Vagina (tissue), 2 donors: ENCODE data around the gene TCF3. TPM values are rescaled to one million over a fixed set of nuclear protein-coding genes. Genes with fewer than 3 reads are reported as not detected.

Source experiments
- DNase-seq, 2 donors: peaks; one replicate each; pipeline ENCODE4 v3.0.0-alpha.2; 2017; ENCODE audit errors: extremely low spot score in 2 of 2
- H3K27ac ChIP-seq: fragments of 200-600 bp; sonication (generic); one replicate; pipeline ENCODE4 v1.5.1; 2019
- H3K27me3 ChIP-seq: fragments of 200-600 bp; sonication (generic); one replicate; pipeline ENCODE4 v1.5.1; 2019
- H3K36me3 ChIP-seq, 2 donors: fragments of 200-600 bp; sonication (generic); one replicate each; pipeline ENCODE4 v1.5.1; 2017 to 2019
- H3K4me1 ChIP-seq: fragments of 200-600 bp; sonication (generic); one replicate; pipeline ENCODE4 v1.5.1; 2019
- H3K4me3 ChIP-seq, 2 donors: fragments of 200-600 bp; sonication (generic); 1 replicate in 1 of 2; 2 replicates in 1 of 2; pipeline ENCODE4 v1.5.1; 2016 to 2019
- H3K9me3 ChIP-seq: fragments of 200-600 bp; sonication (generic); one replicate; pipeline ENCODE4 v1.5.1; 2019
- POLR2A ChIP-seq, 2 donors: fragments of 450-650 bp; IDR thresholded peaks; one replicate each; pipeline ENCODE4 v1.6.1; 2017; ENCODE audit warnings: antibody characterized with exemption in 2 of 2, mild to moderate bottlenecking in 2 of 2, moderate library complexity in 2 of 2
- POLR2AphosphoS5 ChIP-seq, 2 donors: sonication (generic); formaldehyde crosslinking; IDR thresholded peaks; one replicate each; pipeline ENCODE4 v1.9.0; 2017; ENCODE audit warnings: antibody characterized with exemption in 2 of 2, mild to moderate bottlenecking in 2 of 2, low read depth in 1 of 2; ENCODE audit not compliant: insufficient read depth in 1 of 2
- intact Hi-C: fragments of 100-400 bp; cut with DNase I; formaldehyde crosslinking; loops from one replicate; pipeline ENCODE4 v1.15.1; 2023
- small RNA-seq: library from RNA; depleted of rRNA; stranded (forward); fragments of <200 nt; gene quantifications from one replicate; pipeline ENCODE3, GENCODE V24; 2016
- total RNA-seq: library from RNA; depleted of rRNA; stranded (reverse); fragments of >200 nt; gene quantifications from one replicate; pipeline ENCODE4 v1.2.3, GENCODE V29; 2016
- TF ChIP-seq, protein P1 (sequence below), 3 experiments: fragments of 450-650 bp in 2 of 3; fragments of 200-600 bp in 1 of 3; sonication (generic) in 1 of 3; IDR thresholded peaks; one replicate each; pipeline ENCODE4 v1.5.1; 2017 to 2019; ENCODE audit warnings: antibody characterized with exemption in 3 of 3, mild to moderate bottlenecking in 2 of 3, moderate library complexity in 2 of 3

The TCF3 gene
- total RNA-seq, 1 donor from 2014 or later: 26.0 TPM

DNA sequence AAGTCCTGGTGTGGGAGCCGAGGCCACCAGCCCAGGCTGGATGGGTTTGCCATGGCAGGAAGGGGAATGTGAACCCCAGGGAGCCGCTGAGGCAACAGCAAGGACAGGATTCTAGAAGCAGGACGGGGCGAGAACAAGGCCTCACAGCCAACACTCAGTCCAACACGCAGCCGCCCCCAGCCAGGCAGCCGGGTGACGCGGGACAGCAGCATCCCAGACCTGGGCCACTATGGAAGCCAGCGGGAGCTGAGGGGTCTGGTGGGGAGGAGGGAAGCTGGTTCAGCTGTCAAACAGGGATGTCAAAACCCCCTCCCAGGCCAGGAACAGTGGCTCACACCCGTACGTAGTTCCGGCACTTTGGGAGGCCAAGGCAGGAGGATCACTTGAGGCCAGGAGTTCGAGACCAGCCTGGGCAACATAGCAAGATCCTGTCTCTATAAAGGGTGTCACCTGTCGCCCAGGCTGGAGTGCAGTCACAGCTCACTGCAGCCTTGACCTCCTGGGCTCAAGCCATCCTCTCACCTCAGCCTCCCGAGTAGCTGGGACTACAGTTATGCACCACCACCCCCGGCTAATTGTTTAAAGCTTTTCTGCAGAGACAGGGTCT is 91.1 kb downstream of the TCF3 start:
- H3K4me1 ChIP-seq: peaks cover 24% of the 10 kb centered on the region
- H3K27ac ChIP-seq: no peak overlapping the region
- no peak overlapping the region for H3K4me3 ChIP-seq
- H3K36me3 ChIP-seq: peaks cover 0 to 3% of the 10 kb centered on the region in 2 donors
- DNase-seq: no peak
- no peaks in the 10 kb centered on the region for H3K27me3 ChIP-seq
- intact Hi-C loops: no loop called here
- TF ChIP-seq, protein P1, sequence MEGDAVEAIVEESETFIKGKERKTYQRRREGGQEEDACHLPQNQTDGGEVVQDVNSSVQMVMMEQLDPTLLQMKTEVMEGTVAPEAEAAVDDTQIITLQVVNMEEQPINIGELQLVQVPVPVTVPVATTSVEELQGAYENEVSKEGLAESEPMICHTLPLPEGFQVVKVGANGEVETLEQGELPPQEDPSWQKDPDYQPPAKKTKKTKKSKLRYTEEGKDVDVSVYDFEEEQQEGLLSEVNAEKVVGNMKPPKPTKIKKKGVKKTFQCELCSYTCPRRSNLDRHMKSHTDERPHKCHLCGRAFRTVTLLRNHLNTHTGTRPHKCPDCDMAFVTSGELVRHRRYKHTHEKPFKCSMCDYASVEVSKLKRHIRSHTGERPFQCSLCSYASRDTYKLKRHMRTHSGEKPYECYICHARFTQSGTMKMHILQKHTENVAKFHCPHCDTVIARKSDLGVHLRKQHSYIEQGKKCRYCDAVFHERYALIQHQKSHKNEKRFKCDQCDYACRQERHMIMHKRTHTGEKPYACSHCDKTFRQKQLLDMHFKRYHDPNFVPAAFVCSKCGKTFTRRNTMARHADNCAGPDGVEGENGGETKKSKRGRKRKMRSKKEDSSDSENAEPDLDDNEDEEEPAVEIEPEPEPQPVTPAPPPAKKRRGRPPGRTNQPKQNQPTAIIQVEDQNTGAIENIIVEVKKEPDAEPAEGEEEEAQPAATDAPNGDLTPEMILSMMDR (IDR thresholded peaks at IDR 0.05): no peak
- TF ChIP-seq POLR2AphosphoS5 (IDR thresholded peaks at IDR 0.05; ENCODE audit: insufficient read depth in 1 of 2, low read depth in 1 of 2) (no peak), POLR2A (IDR thresholded peaks at IDR 0.05) (no peak)
- H3K9me3 ChIP-seq: no peaks in the 10 kb centered on the region

DNA sequence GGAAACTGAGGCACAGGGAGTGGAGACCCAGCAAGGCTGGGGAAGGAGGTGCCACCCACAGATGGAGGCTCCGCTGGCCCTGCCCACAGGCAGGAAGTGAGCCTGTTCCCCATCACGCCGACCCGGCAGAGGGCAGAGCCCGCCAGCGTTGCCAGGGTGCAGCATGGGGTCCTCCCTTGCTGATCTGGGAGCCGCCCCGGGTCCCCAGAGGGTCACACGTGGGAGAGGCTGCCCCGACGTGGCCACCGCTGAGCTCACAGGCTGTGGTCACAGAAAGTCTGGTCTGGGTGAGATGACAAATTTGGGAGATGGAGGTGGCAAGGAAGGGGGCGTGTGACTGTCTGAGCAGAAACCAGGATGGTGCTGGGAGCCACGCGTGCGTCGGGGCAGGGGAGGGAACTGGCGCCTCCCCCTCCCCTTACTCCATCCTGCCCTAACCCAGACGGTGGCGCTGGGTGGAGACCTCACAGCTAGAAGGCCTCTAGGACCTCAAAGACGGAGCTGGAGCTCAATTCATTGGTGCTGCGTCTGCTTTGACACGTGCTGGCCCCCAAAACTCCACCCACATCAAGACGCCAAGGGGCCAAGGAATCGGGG is 92.0 kb downstream of the TCF3 start:
- H3K36me3 ChIP-seq: peaks cover 0 to 4% of the 10 kb centered on the region in 2 donors
- no peak overlapping the region for H3K27ac ChIP-seq
- no peak overlapping the region for H3K4me3 ChIP-seq
- peaks cover 14% of the 10 kb centered on the region for H3K4me1 ChIP-seq
- TF ChIP-seq POLR2A (IDR thresholded peaks at IDR 0.05) (no peak), POLR2AphosphoS5 (IDR thresholded peaks at IDR 0.05; ENCODE audit: insufficient read depth in 1 of 2, low read depth in 1 of 2) (no peak)
- TF ChIP-seq, protein P1 (IDR thresholded peaks at IDR 0.05): no peak
- intact Hi-C loops: no loop called here
- DNase-seq: no peak
- H3K9me3 ChIP-seq: no peaks in the 10 kb centered on the region
- H3K27me3 ChIP-seq: no peaks in the 10 kb centered on the region

Small RNAs within 50 kb of the gene (small RNA-seq; reads per million reads assigned to genes)
- gene AC005943.2 (not detected), gene RN7SL477P (not detected), gene RNU6-1223P (not detected)

Other genes with a start within 250 kb of the TCF3 start
- 29.7 TPM for gene DAZAP1, start 245.0 kb downstream of the TCF3 start, total RNA-seq
- gene RPS15, start 214.2 kb downstream of the TCF3 start, total RNA-seq: 3,906 TPM
- gene APC2, start 202.5 kb downstream of the TCF3 start, total RNA-seq: 1.2 TPM
- 25.0 TPM for gene C19orf25, start 173.4 kb downstream of the TCF3 start, total RNA-seq
- gene PCSK4, start 162.3 kb downstream of the TCF3 start, total RNA-seq: 5.4 TPM
- 6.1 TPM for gene REEP6, start 161.4 kb downstream of the TCF3 start, total RNA-seq
- gene ADAMTSL5, start 139.6 kb downstream of the TCF3 start, total RNA-seq: 22.6 TPM
- gene PLK5, start 128.5 kb downstream of the TCF3 start, total RNA-seq: 0.49 TPM
- 21.4 TPM for gene MEX3D, start 84.3 kb downstream of the TCF3 start, total RNA-seq
- 66.0 TPM for gene MBD3, start 59.8 kb downstream of the TCF3 start, total RNA-seq
- gene UQCR11, start 47.2 kb downstream of the TCF3 start, total RNA-seq: 79.8 TPM
- gene ONECUT3, start 100.9 kb upstream of the TCF3 start, total RNA-seq: not detected
- 3.2 TPM for gene ATP8B3, start 159.7 kb upstream of the TCF3 start, total RNA-seq
- gene REXO1, start 195.9 kb upstream of the TCF3 start, total RNA-seq: 19.9 TPM
- gene KLF16, start 211.0 kb upstream of the TCF3 start, total RNA-seq: 7.6 TPM
- gene ABHD17A, start 232.9 kb upstream of the TCF3 start, total RNA-seq: 83.0 TPM